Heart left ventricle (tissue), 13 donors: ENCODE results near the gene KCNQ2.

Source experiments
- POLR2A ChIP-seq, 2 donors: fragments of 450-650 bp; IDR thresholded peaks; one replicate each; pipeline ENCODE4 v1.6.1; 2017; ENCODE audit warnings: antibody characterized with exemption in 2 of 2, mild to moderate bottlenecking in 2 of 2, moderate library complexity in 2 of 2
- TF ChIP-seq, protein P1 (sequence below), 12 donors: fragments of 200-600 bp; sonication (generic) in 4 of 12; IDR thresholded peaks; one replicate each; pipeline versions ENCODE4 v1.5.0 to v1.8.0; 2018 to 2022; ENCODE audit warnings: antibody characterized with exemption in 12 of 12, mild to moderate bottlenecking in 5 of 12
- donor health status: ischemic (EF 13 %, LVEDD 7.1; RV severe dilation, severe dysfunction).
- donor health status: DM: no; HTN: yes; CAD: no.
- donor health status: DM: no; HTN: no; CAD: no.
- donor health status: ischemic (EF 25% LVEDD 6.9; RV normal size, moderate dysfunction).
- donor health status: ischemic (EF 25% LVEDD 5.7; RV mildly dilated, moderate dysfunction).
- donor health status: ischemic (EF 35%, LVEDD 5.7; RV mildly dilated, moderate dysfunction).
- donor health status: nonischemic (EF 11% LVEDD 7.7; RV severe dilation, severe dysfunction).
- donor health status: DM: yes; HTN: yes; CAD: no.
- donor health status: PGD.
- donor health status: ischemic (EF 29% LVEDD 5.4; RV normal size, mild dysfunction).
- donor health status: nonischemic (EF 23%, LVEDD 6.1; RV moderate dilation, normal function).

DNA sequence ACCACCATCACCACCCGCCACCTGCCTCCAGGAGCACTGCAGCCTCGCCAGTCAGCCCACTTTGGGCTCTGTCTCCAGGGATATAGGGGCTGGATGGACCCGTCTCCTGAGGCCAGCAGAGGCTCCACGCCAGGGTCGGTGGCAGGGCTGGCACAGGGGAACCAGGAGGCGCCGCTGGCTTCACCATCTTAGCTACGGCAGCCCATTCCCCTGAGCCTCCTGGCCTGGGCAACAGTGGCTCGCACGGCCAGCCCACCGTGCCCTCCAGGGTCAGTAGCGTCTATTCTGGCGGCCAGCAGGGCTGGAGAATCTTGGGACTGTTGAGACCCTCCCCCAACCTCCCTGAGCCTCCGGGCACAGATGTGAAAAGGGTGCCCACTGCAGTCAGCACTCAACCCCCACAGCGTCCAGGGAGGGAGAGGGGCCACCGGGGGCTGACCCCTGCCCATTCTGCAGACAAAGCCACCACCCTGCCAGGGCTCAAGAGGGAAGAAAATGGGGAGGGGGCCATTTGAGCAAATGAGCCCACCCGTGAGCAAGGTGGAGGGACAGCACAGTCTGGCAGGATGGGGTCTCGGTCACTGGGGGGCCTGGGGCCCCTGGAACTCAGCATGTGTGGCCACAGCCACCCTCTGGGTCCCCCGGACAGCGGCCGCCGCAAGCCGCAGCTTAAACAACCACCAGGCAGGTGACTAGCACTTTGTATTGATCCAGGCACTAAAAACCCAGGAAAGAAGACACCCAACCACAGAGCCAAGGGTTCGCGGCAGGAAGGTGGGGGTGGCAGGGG is 28.7 kb downstream of the KCNQ2 start:
- TF ChIP-seq, protein P1, sequence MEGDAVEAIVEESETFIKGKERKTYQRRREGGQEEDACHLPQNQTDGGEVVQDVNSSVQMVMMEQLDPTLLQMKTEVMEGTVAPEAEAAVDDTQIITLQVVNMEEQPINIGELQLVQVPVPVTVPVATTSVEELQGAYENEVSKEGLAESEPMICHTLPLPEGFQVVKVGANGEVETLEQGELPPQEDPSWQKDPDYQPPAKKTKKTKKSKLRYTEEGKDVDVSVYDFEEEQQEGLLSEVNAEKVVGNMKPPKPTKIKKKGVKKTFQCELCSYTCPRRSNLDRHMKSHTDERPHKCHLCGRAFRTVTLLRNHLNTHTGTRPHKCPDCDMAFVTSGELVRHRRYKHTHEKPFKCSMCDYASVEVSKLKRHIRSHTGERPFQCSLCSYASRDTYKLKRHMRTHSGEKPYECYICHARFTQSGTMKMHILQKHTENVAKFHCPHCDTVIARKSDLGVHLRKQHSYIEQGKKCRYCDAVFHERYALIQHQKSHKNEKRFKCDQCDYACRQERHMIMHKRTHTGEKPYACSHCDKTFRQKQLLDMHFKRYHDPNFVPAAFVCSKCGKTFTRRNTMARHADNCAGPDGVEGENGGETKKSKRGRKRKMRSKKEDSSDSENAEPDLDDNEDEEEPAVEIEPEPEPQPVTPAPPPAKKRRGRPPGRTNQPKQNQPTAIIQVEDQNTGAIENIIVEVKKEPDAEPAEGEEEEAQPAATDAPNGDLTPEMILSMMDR (IDR thresholded peaks at IDR 0.05) = no peak
- TF ChIP-seq POLR2A (IDR thresholded peaks at IDR 0.05) = no peak
